IPS-20b (cell line): ENCODE measurements around the gene BSN.
"Not testable (repeated sequence)": the region's sequence is repeated elsewhere in the genome, so short reads cannot be mapped to it uniquely, and the experiment has no call there.

Experiments
- H3K27ac ChIP-seq: one replicate; pipeline ENCODE4 v1.5.1; 2013; ENCODE audit warnings: low read length
- H3K27me3 ChIP-seq: 2 replicates; pipeline ENCODE4 v1.6.1; 2013; ENCODE audit warnings: mild to moderate bottlenecking, low read length, inconsistent platforms; ENCODE audit not compliant: insufficient read depth
- H3K36me3 ChIP-seq: 2 replicates; pipeline ENCODE4 v1.6.1; 2013; ENCODE audit warnings: low read depth, mild to moderate bottlenecking, inconsistent platforms, low read length, moderate library complexity; ENCODE audit not compliant: insufficient read depth
- H3K4me1 ChIP-seq: 2 replicates; pipeline ENCODE4 v1.6.1; 2013; ENCODE audit warnings: mild to moderate bottlenecking, control low read depth, inconsistent platforms, low read length, moderate library complexity; ENCODE audit not compliant: insufficient read depth
- H3K4me3 ChIP-seq: 2 replicates; pipeline ENCODE4 v1.5.1; 2013; ENCODE audit warnings: mild to moderate bottlenecking, low read length, inconsistent platforms
- H3K9ac ChIP-seq: 2 replicates; pipeline ENCODE4 v1.6.1; 2013; ENCODE audit warnings: low read depth, mild to moderate bottlenecking, inconsistent platforms, low read length, moderate library complexity
- H3K9me3 ChIP-seq: 2 replicates; pipeline ENCODE4 v1.6.1; 2013; ENCODE audit warnings: mild to moderate bottlenecking, low read depth, low read length, inconsistent platforms; ENCODE audit not compliant: insufficient read depth

Gene BSN

GRCh38 chr3:49686346-49686745 lies 132.1 kb downstream of the BSN start:
- H3K27me3 ChIP-seq, H3K4me1 ChIP-seq, H3K9me3 ChIP-seq, H3K27ac ChIP-seq: not testable (repeated sequence)
- H3K9ac ChIP-seq = peak overlapping the region; percentile 79; the same call in 1 of the 2 replicates
- peak overlapping the region; percentile 74 for H3K4me3 ChIP-seq
- peaks cover 32% of the 10 kb centered on the region for H3K36me3 ChIP-seq

DNA sequence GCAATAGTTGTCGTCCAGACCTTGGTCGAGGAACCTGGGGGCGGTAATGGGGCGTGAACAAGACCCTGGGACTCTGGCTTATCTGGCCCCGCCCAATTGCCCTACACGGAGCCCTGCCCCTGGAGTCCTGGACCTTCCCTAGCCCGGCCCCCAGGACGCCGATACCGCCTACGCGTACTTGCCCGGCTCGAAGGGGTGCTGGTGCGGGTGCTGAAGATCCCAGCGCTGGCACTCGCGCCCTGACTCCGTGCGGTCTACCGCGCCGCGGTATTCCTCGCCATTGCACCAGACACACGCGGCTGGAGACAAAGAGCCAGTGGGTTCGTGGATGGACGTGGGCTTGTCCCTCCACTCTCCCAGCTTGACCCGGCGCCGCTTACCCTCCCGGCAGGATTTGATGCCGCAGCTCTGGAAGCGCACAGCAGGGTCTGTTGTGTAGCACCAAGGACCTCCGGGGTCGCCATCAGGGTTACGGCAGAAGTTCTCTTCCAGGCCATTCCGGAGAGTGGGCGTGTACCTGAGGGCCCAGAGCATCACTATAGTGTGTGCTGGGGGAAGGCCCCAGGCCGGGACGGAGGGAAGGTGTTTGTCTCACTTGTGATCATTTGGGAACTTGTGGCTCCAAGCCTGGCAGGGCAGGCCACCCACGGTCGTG lies 132.6 kb downstream of the BSN start:
- H3K9me3 ChIP-seq, H3K27ac ChIP-seq, H3K27me3 ChIP-seq, H3K4me1 ChIP-seq: not testable (repeated sequence)
- H3K4me3 ChIP-seq = peak overlapping the region; percentile 74
- H3K36me3 ChIP-seq = peaks cover 26% of the 10 kb centered on the region
- peak overlapping the region; percentile 79; the same call in 1 of the 2 replicates for H3K9ac ChIP-seq

- not testable (repeated sequence) for H3K4me1 ChIP-seq, H3K27me3 ChIP-seq, H3K27ac ChIP-seq, H3K9me3 ChIP-seq
- Histone ChIP-seq H3K36me3 (peaks cover 21% of the 10 kb centered on the region), H3K9ac (peak overlapping the region; percentile 79; the same call in 1 of the 2 replicates), H3K4me3 (peak overlapping the region; percentile 74)
Observed at GRCh38 chr3:49687424-49687795, 133.1 kb downstream of the BSN start.

GRCh38 chr3:49688338-49689045 lies 134.2 kb downstream of the BSN start:
- H3K4me1 ChIP-seq, H3K27me3 ChIP-seq, H3K27ac ChIP-seq, H3K9me3 ChIP-seq: not testable (repeated sequence)
- peaks cover 10% of the 10 kb centered on the region for H3K36me3 ChIP-seq
- peak overlapping the region; percentile 88; the same call in 1 of the 2 replicates for H3K9ac ChIP-seq
- peak overlapping the region; percentile 89 for H3K4me3 ChIP-seq

DNA sequence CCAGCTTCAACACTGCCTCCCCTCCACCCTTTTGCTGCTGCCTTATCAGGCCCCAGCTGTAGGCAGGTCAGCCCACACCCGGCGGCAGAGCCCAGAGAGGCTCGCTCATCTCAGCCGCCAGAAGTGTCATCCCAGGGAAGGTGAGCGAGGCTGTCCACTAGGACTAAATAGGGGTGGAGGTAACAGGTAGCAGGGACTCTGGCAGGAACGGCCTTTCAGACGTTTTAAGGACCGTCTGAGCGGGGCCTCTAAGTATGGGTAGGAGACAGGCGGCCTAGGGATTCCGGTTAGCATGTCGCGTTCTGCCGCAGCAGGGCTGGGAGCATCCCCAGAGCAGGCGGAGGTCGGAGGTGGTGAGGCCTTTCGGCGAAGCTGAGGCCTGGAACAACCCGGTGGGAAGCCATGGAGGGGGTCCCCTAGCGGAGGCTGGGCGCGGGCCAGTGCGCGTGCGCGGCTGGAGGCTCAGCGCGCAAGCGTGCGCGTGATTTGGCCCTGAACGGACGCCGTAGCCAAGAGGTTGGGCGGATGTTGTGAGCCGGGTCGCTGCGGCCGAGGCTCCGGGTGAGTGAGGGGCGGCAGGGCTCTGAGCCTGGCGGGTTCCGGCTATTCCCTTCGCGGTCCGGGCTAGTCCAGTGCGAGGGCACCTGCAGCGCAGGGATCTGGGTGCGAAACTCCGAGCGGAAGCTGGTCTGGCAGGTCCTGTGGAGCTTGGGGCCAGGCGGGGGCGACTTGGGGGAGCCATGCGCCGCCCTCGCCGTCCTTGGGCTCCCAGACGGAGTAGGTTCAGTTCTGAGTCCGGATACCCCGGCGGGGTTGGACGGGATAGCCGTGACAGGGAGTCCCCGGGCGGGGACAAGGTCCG lies 135.0 kb downstream of the BSN start, which contains the start of the genes MST1 and RNF123:
Gene MST1, minus strand, starts transcription at position 429 of the 862 bp plus-strand sequence. CDS start 783 bp downstream, outside the sequence.
Gene RNF123, plus strand, starts transcription at position 512 of the 862 bp plus-strand sequence. CDS start 1,609 bp downstream, outside the sequence.
- H3K27ac ChIP-seq = no peak within 1 kb of the TSS
- peak within 1 kb of the TSS; percentile 89 for H3K4me3 ChIP-seq
- H3K27me3 ChIP-seq = no peaks in the 10 kb centered on the region
- no peaks in the 10 kb centered on the region for H3K4me1 ChIP-seq
- 0 out of 2 replicates have a peak, but pooled peaks cover 5% of the 10 kb centered on the region for H3K36me3 ChIP-seq
- peak within 1 kb of the TSS; percentile 88 for H3K9ac ChIP-seq
- H3K9me3 ChIP-seq = no peaks in the 10 kb centered on the region

DNA sequence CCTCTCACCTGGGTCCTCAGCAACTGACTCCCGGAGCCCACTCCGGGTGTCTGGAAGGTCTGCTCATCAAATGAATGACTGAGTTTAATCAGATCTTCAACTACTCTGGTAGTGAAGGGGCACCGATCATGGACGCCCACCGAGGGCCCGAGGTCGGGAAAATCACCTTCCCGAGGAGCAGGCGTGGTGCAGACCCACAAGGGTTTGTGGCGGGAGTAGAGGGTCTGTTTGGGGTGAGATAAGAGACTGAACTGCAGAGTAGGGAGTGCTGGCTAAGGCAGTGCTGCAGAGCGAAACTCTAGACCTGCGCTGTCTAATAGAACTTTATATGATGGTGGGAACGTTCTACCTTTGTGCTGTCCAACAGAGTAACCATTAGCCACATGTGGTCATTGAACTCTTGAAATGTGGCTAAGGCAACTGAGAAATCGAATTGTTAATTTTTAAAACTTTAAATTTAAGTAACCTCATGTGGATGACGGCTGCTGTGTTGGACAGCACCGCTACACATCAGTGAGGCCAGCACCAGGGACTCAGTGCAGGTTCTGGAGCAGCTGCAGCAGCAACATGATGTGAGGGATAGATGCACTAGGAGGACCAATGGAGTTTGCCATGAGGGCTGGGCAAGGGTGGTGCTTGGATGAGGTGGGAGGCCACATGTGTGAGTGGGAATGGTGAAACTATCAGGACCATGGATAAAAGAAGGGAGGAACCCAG lies 135.8 kb downstream of the BSN start:
- H3K4me1 ChIP-seq, H3K36me3 ChIP-seq, H3K9me3 ChIP-seq, H3K27me3 ChIP-seq, H3K27ac ChIP-seq: not testable (repeated sequence)
- Histone ChIP-seq H3K9ac (peak overlapping the region; percentile 88; the same call in 1 of the 2 replicates), H3K4me3 (peak overlapping the region; percentile 89)

GRCh38 chr3:49690856-49691255 lies 136.6 kb downstream of the BSN start:
- not testable (repeated sequence) for H3K27ac ChIP-seq, H3K9ac ChIP-seq

GRCh38 chr3:49691481-49691880 lies 137.2 kb downstream of the BSN start:
- not testable (repeated sequence) for H3K4me3 ChIP-seq, H3K4me1 ChIP-seq, H3K27ac ChIP-seq, H3K9ac ChIP-seq, H3K9me3 ChIP-seq, H3K36me3 ChIP-seq, H3K27me3 ChIP-seq

More at GRCh38 chr3:49690856-49691255, 136.6 kb downstream of the BSN start:
- not testable (repeated sequence) for H3K4me1 ChIP-seq, H3K4me3 ChIP-seq, H3K27me3 ChIP-seq, H3K9me3 ChIP-seq, H3K36me3 ChIP-seq

GRCh38 chr3:49694409-49695070 lies 140.3 kb downstream of the BSN start:
- not testable (repeated sequence) for H3K4me3 ChIP-seq, H3K4me1 ChIP-seq, H3K9ac ChIP-seq, H3K9me3 ChIP-seq, H3K36me3 ChIP-seq, H3K27ac ChIP-seq, H3K27me3 ChIP-seq

GRCh38 chr3:49695350-49696015 lies 141.2 kb downstream of the BSN start:
- H3K27me3 ChIP-seq, H3K4me3 ChIP-seq, H3K27ac ChIP-seq, H3K9me3 ChIP-seq, H3K36me3 ChIP-seq, H3K4me1 ChIP-seq, H3K9ac ChIP-seq: not testable (repeated sequence)
